GM12892 (cell line): ENCODE results near the gene RPL19.

ENCODE experiments used
- POLR2A ChIP-seq: IDR thresholded peaks from 2 replicates; pipeline ENCODE4 v1.6.1; 2011; ENCODE audit warnings: low read depth, low read length, control low read depth
- POLR2AphosphoS5 ChIP-seq: IDR thresholded peaks from 2 replicates; pipeline ENCODE4 v1.6.1; 2011; ENCODE audit warnings: low read depth, low read length, control low read depth

DNA sequence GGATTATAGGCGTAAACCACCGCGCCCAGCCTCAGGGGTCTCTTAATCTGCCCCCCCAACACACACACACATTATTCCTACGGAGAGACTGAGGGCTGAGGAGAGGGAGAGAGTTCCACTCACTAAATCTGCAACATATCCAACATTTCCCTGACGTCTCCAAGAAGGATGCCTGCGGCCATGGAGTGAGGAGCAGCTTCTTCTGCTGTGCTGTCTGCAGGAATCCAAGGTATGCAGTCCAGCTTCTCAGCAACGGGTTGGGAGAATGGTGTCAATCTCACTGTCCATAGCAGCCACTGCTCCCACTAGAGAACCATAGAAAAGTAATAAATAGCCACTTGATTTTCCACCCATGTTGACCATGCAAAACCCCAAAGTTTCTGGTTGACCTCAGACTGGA is 43.6 kb upstream of the RPL19 start:
- no peak for TF ChIP-seq POLR2A
- no peak for TF ChIP-seq POLR2AphosphoS5
